Fibroblast of skin of left quadriceps (primary cell): ENCODE results near the gene LRRC4B.

Source experiments
- DNase-seq, 2 experiments: peaks; one replicate each; pipeline ENCODE4 v3.0.0-alpha.2; 2013; ENCODE audit warnings: low read depth in 2 of 2

LRRC4B gene

GRCh38 chr19:50505856-50506611 lies 62.2 kb downstream of the LRRC4B start:
- no peak for DNase-seq

DNA sequence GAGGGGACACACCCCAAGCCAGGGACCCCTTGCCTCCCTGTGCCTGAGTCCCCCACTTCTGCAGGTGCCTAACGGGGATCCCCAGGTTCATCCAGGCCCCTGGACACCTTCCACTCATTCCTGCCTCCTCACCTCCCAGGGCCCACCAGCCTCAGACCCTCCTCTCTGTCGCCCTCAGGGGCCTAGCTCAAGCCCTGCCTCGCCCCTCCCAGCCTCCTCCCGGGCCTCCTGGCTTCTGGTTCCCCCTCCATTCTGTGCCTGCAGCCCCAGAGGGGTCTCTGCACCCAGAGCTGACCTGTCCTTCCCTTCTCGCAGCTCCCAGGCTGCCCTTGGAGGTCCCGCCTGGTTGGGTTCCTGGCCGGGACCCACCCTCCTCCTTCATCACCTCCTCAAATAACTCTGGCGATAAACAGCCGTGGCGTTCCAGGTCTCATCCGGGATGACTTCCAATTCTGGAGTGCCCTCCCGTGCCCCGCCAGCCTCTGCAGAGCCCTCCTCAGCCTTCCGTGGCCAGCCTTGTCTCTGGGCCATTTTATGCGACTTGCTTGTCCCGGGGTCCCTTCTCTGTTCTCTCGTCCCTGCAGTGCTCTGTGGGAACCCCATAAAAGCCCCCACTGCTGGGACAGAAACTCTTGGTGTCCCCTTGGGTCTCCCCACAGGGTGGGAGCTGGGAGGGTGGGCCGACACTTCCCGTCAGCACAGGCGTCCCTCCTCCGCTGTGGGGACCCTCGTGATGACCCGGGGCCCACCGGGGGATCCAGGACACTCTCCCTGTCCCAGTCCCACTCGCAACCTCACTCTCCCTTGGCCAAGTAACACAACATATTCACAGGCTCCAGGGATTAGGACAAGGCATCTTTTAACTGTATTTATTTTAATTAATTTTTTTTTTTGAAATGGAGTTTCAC lies 66.4 kb downstream of the LRRC4B start:
- no peak for DNase-seq

- no peak for DNase-seq
Observed at GRCh38 chr19:50501186-50501567, 67.1 kb downstream of the LRRC4B start.

DNA sequence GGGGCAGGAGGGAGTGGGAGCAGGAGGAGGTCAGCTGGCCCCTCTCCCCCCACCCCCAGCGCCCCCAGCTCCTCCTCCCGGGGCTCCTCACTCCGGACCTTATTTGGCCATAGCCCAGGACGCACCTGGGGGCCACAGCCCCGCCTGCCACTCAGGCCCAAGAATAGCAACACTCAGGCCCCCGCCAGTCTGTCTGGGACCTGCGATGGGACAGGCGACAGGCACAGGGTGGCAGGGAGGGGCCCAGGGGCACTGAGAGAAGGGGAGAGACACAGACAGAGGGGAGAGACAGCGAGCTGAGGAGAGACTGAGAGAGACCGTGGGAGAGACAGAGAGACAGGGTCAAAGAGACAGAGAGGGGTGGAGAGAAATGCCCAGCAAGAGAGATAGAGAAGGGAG lies 67.5 kb downstream of the LRRC4B start:
- no peak for DNase-seq

GRCh38 chr19:50500060-50500752 lies 68.0 kb downstream of the LRRC4B start:
- DNase-seq: no peak

DNA sequence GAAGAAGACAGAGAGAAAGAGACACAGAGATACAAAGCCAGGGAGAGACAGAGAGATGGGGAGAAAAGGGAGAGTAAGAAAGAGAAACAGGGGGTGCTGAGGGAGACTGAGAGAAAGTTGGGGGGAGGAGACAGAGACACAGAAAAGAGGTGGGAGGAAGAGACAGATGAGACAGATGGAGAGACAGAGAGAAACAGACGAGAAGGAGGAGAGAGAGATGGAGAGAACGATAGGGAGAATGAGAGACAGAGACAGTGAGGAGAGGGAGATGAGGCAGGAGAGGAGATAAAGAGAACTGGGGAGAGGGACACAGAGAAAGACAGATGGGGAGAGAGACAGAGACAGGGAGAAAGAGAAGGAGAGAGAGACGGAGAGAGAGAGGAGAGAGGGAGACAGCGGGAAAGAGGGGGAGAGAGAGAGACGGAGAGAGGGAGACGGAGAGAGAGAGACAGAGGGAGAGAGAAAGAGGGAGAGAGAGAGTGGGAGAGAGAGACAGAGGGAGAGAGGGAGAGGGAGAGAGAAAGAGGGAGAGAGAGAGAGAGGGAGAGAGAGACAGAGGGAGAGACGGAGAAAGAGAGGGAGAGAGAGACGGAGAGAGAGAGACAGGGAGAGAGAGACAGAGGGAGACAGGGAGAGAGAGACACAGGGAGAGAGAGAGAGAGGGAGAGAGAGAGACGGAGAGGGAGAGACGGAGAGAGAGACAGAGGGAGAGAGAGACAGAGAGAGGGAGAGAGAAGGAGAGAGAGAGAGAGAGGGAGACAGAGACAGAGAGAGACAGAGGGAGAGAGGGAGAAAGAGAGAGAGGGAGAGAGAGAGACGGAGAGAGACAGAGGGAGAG lies 69.8 kb downstream of the LRRC4B start:
- no peak for DNase-seq

DNA sequence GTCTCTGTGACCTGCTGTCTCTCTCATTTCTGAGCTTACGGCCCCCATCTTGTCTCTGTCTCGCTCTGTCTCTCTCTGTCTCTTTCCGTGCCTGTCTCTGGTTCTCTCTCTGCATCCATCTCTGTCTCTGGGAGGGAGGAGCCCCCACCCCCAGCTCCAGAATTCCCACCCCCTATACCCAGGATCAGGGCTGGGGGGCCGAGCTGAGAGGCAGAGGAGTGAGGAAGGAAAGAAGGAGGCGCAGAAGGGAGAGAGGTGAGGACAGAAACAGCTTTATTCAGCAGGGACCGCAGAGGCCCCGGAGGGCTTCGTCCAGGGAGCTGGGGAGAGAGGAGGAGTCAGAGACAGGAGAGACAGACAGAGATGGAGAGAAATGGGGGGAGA lies 71.2 kb downstream of the LRRC4B start:
- no peak for DNase-seq

DNA sequence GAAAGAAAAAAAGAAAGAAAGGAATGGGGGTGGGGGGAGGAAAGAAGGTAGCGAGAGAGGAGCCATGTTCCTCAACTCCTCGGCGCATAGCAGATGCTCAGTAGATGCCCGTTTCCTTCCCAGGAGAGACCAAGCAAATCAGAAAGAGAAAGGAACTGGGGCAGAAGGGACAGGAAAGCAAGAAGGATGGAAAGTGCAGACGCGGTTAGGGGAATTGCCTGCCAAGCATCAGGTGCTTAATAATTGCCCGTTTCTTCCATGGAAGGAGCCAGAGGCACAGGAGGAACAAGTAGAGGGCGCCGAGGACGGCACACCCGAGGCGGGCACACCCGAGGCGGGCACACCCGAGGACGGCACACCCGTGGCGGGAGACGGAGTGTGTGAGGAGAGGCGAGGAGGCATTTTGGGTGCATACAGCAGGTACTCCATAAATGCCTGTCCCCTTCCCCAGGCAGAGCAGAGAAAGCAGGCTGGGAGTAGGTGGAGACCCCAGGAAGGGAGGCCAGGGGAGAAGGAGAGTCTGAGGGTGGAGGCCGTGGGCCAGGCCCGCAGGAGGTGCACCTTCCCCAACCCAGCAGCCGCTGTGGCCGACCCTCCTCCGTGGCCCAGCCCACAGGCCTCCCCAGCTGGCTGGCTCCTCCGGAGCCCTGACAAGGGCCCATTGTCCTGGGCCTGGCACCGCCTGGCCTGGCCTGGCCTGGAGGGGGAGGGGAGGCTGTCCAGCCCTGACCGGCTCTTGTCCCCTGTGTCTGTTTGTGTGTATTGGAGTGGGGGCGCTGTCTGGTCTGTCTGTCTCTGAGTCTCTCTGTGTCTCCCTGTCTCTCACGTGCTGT lies 71.8 kb downstream of the LRRC4B start:
- no peak for DNase-seq

GRCh38 chr19:50495020-50495531 lies 73.2 kb downstream of the LRRC4B start:
- DNase-seq: no peak

DNA sequence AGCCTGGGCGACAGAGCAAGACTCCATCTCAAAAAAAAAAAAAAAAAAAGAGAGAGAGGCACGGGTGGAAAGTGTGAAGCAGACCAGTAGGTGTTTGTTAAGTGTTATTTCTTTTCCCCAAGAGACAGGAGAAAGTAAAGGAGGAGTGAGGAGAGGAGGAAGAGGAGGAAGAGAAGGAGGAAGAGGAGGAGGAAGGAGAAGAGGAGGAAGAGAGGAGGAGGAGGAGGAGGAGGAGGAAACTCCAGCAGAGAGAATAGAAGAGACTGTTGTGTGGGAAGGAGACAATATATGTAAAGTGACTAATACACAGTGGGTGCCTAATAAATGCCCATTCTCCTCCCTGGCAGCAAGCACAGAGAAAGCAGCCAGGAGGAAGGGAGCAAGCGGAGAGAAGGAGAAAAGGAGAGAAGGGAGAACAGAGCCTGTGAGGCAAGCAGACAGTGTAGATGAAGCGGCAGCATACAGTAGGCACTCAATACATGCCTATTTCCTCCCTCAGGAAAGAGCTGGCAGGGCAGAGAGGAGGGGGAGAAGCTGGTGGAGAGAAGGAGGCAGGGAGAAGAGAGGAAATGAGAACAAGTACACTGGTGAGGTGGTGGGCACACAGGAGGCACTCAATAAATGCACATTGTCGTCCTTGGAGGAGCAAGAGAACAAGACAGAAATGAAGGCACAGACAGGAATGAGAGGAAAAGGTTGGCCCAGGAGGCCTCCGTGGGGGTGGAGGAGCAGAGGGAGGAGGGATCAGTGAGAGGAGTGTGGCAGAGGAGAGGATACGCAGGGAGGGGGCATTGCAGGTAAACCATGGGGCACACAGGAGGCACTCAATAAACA lies 73.8 kb downstream of the LRRC4B start:
- no peak for DNase-seq

DNA sequence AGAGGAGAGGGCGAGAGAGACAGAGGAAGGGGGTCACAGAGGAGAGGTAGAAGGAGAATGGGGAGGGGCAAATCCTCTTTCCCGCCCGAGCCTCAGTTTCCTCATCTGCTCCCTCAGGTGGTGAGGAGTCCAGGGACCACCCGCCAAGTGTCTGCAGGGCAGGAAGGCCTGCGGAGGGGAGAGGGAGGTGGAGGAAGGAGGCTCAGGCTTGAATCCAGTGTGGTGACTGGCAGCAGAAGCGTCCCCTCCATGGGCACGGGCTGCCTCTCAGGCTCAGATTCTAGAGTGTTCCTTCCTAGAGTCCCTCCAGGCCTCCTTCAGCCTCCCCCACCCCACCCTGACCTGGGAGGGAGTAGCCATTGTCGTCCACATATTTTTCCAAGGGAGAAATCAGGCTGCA lies 75.1 kb downstream of the LRRC4B start:
- DNase-seq: no peak

GRCh38 chr19:50492303-50493052 lies 75.8 kb downstream of the LRRC4B start:
- DNase-seq: no peak

GRCh38 chr19:50490991-50491472 lies 77.2 kb downstream of the LRRC4B start:
- DNase-seq: no peak

DNA sequence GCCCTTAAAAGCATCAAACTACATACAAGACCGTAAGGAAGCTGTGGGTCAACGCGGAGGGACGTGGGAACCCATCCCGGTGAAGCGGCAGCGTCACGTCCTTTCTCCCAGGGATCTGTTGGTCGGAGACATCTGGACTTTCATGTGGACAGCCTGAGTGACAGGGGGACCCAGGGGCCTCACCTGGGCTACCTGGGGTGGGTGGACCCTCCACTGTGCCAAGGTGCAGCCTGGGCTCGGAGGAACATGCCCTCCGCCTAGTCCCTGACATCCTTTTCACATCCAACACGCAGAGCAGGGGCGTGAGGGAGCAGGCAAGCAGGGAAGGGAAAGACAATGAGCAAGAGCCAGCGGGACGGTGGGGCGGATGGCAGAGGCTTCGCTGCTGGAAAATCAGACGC lies 77.8 kb downstream of the LRRC4B start:
- DNase-seq: no peak

DNA sequence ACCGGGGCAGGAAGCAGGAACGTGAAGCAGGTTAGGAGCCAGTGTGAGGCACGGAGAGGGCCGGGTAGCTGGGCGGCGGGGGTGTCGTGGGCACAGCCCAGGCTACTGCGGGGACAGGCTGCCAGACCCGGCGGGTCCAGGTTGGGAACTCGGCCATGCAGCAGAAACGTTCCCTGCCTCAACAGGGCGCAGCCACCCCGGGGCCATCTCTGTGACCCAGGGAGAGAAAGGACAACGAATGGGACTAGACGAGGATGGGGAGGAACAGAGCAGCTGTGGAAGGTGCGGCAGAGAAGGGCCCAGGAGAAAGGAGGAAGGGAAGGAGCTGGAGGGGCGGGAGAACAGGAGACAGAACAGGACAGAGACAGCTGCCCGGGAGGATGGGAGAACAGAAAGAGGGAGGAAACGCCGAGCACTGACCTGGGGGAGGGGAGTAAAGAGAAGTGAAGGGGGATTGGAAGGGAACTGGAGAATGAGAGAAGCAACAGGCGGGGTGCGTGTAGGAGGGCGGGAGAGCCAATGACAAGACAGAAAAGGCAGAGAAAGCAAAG lies 78.7 kb downstream of the LRRC4B start:
- DNase-seq: no peak

DNA sequence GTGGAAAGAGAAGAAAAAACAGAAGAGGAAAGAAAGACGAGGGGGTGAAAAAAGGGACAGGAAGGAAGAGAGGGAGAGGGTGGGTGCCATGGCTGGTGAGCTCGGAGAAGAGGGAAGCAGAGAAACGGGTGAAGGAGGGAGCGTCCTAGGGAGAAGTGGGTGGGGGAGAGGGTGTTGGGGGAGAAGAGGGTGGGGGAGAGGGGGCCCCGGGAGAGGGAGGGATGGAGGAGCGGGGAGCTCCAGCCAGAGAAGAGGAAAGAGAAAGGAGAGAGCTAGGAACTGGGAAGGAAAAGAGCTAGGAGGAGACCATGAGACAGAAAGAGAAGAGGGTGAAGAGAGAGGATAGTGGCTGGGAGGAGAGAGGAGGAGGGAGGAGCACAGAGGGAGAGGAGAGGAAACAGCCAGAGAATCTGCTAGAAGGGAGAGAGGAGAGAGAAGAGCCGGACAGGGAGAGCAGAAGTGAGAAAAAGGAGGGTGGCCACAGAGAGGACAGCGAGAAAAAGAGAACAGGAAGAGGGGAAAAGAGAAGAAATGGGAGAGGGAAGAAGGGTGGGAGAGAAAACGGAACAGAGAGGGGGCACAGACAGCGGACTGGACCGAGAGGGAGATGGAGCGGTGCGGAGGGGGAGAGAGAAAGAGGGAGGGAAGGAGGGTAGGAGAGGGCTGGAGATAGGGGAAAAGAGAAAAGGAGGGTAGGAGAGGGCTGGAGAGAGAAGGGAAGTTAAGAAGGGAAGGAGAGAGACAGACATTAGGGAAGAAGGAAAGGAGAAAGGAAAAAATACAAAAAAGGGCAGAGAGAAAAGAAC lies 79.6 kb downstream of the LRRC4B start:
- no peak for DNase-seq

- no peak for DNase-seq
Observed at GRCh38 chr19:50486823-50487515, 81.3 kb downstream of the LRRC4B start.
